AG08395 (cell line): ENCODE results near the gene CDH4.

ENCODE experiments used
- DNase-seq: peaks from one replicate; pipeline ENCODE4 v3.0.0; 2012; ENCODE audit warnings: mixed read lengths, low spot score

Gene CDH4

GRCh38 chr20:61583356-61583755 lies 331.3 kb downstream of the CDH4 start:
- DNase-seq = no peak

GRCh38 chr20:61584851-61585250 lies 332.8 kb downstream of the CDH4 start:
- no peak for DNase-seq

- no peak for DNase-seq
Observed at GRCh38 chr20:61585764-61586163, 333.7 kb downstream of the CDH4 start.

- no peak for DNase-seq
Observed at GRCh38 chr20:61587036-61587435, 335.0 kb downstream of the CDH4 start.

- DNase-seq = no peak
Observed at GRCh38 chr20:61587681-61588289, 335.7 kb downstream of the CDH4 start.

GRCh38 chr20:61588411-61589385 lies 336.6 kb downstream of the CDH4 start:
- peak; percentile 78 for DNase-seq

GRCh38 chr20:61590236-61590635 lies 338.2 kb downstream of the CDH4 start:
- DNase-seq = no peak

- no peak for DNase-seq
Observed at GRCh38 chr20:61593516-61593915, 341.5 kb downstream of the CDH4 start.

- DNase-seq = no peak
Observed at GRCh38 chr20:61594198-61594597, 342.1 kb downstream of the CDH4 start.

- no peak for DNase-seq
Observed at GRCh38 chr20:61595216-61595615, 343.2 kb downstream of the CDH4 start.

GRCh38 chr20:61596687-61597330 lies 344.7 kb downstream of the CDH4 start:
- DNase-seq = no peak

GRCh38 chr20:61597996-61598395 lies 345.9 kb downstream of the CDH4 start:
- no peak for DNase-seq

- DNase-seq = no peak
Observed at GRCh38 chr20:61598586-61598985, 346.5 kb downstream of the CDH4 start.

- no peak for DNase-seq
Observed at GRCh38 chr20:61599061-61599531, 347.0 kb downstream of the CDH4 start.

- no peak for DNase-seq
Observed at GRCh38 chr20:61599541-61599992, 347.5 kb downstream of the CDH4 start.

- no peak for DNase-seq
Observed at GRCh38 chr20:61600016-61600415, 348.0 kb downstream of the CDH4 start.

- no peak for DNase-seq
Observed at GRCh38 chr20:61601361-61601760, 349.3 kb downstream of the CDH4 start.

GRCh38 chr20:61601853-61602252 lies 349.8 kb downstream of the CDH4 start:
- no peak for DNase-seq

- DNase-seq = no peak
Observed at GRCh38 chr20:61603715-61604114, 351.7 kb downstream of the CDH4 start.

GRCh38 chr20:61604549-61604948 lies 352.5 kb downstream of the CDH4 start:
- DNase-seq = no peak

GRCh38 chr20:61605283-61605682 lies 353.2 kb downstream of the CDH4 start:
- no peak for DNase-seq

- no peak for DNase-seq
Observed at GRCh38 chr20:61605862-61606557, 353.9 kb downstream of the CDH4 start.
